ENCODE data around the gene RHEBL1. TPM values are rescaled to one million over a fixed set of nuclear protein-coding genes. Genes with fewer than 3 reads are reported as not detected.

Gene RHEBL1
- total RNA-seq, 6 experiments from 2014 or later = 0.60 to 1.6 (median 0.86) TPM

GRCh38 chr12:49088932-49089330, 19.2 kb upstream of the RHEBL1 start:
- Mint-ChIP-seq H3K9me3 (no peaks in the 10 kb centered on the region), H3K27ac (no peak overlapping the region), H3K4me1 (ENCODE audit: low read depth) (peaks cover 41% of the 10 kb centered on the region), H3K27me3 (ENCODE audit: insufficient read depth) (peaks cover 14% of the 10 kb centered on the region; the same call in 1 of the 2 replicates), H3K4me3 (0 out of 2 replicates have a peak overlapping the region, but pooled peaks have one; percentile 57), H3K36me3 (ENCODE audit: low read depth) (no peaks in the 10 kb centered on the region)
- no peak for DNase-seq
- TF ChIP-seq CTCF (IDR thresholded peaks at IDR 0.05) = no peak

GRCh38 chr12:49088150-49088931, 18.6 kb upstream of the RHEBL1 start:
- peak overlapping the region; percentile 57 for H3K4me3 Mint-ChIP-seq
- H3K36me3 Mint-ChIP-seq (ENCODE audit: low read depth) = no peaks in the 10 kb centered on the region
- no peaks in the 10 kb centered on the region for H3K9me3 Mint-ChIP-seq
- H3K27ac Mint-ChIP-seq = no peak overlapping the region
- peaks cover 36% of the 10 kb centered on the region for H3K4me1 Mint-ChIP-seq (ENCODE audit: low read depth)
- H3K27me3 Mint-ChIP-seq (ENCODE audit: insufficient read depth) = peaks cover 12% of the 10 kb centered on the region; the same call in 1 of the 2 replicates
- peak; percentile 81 for DNase-seq
- TF ChIP-seq CTCF (IDR thresholded peaks at IDR 0.05) = peak; percentile 93

- peaks cover 11% of the 10 kb centered on the region; the same call in 1 of the 2 replicates for H3K27me3 Mint-ChIP-seq (ENCODE audit: insufficient read depth)
These were observed 16.3 kb upstream of the RHEBL1 start for GRCh38 chr12:49086116-49086515.

GRCh38 chr12:49084438-49084837, 14.7 kb upstream of the RHEBL1 start:
- no peaks in the 10 kb centered on the region for H3K36me3 Mint-ChIP-seq (ENCODE audit: low read depth)
- peaks cover 12% of the 10 kb centered on the region for H3K27me3 Mint-ChIP-seq (ENCODE audit: insufficient read depth)
- H3K27ac Mint-ChIP-seq = no peak overlapping the region
- H3K4me1 Mint-ChIP-seq (ENCODE audit: low read depth) = peaks cover 16% of the 10 kb centered on the region
- H3K9me3 Mint-ChIP-seq = no peaks in the 10 kb centered on the region
- H3K4me3 Mint-ChIP-seq = no peak overlapping the region
- TF ChIP-seq CTCF (IDR thresholded peaks at IDR 0.05) = no peak
- DNase-seq = no peak

More at GRCh38 chr12:49086116-49086515, 16.3 kb upstream of the RHEBL1 start:
- H3K4me3 Mint-ChIP-seq = no peak overlapping the region
- no peak for DNase-seq
- no peaks in the 10 kb centered on the region for H3K9me3 Mint-ChIP-seq
- no peaks in the 10 kb centered on the region for H3K36me3 Mint-ChIP-seq (ENCODE audit: low read depth)
- H3K27ac Mint-ChIP-seq = peak overlapping the region; percentile 1; the same call in 1 of the 2 replicates
- H3K4me1 Mint-ChIP-seq (ENCODE audit: low read depth) = peaks cover 22% of the 10 kb centered on the region
- TF ChIP-seq CTCF (IDR thresholded peaks at IDR 0.05) = no peak

GRCh38 chr12:49079793-49080192, 10.0 kb upstream of the RHEBL1 start:
- no peak for DNase-seq
- Mint-ChIP-seq H3K9me3 (no peaks in the 10 kb centered on the region), H3K4me3 (no peak overlapping the region), H3K27ac (no peak overlapping the region), H3K27me3 (ENCODE audit: insufficient read depth) (peaks cover 16% of the 10 kb centered on the region), H3K4me1 (ENCODE audit: low read depth) (no peaks in the 10 kb centered on the region), H3K36me3 (ENCODE audit: low read depth) (no peaks in the 10 kb centered on the region)
- TF ChIP-seq CTCF (IDR thresholded peaks at IDR 0.05) = no peak

Data from HFFc6 (cell line).